Mesendoderm (in vitro differentiated cells): ENCODE measurements around the gene FEM1B.

Source experiments
- DNase-seq: peaks from one replicate; pipeline ENCODE4 v3.0.0; 2013
- H2AK5ac ChIP-seq: 2 replicates; pipeline ENCODE4 v1.6.1; 2013; ENCODE audit warnings: low read length, inconsistent platforms
- H2BK120ac ChIP-seq: 2 replicates; pipeline ENCODE4 v1.6.1; 2013; ENCODE audit warnings: low read depth, mild to moderate bottlenecking, low read length, moderate library complexity, mixed read lengths
- H2BK15ac ChIP-seq: replicated peaks from 2 replicates; pipeline ENCODE4 v1.6.1; 2013; ENCODE audit warnings: low read depth, mild to moderate bottlenecking, moderate library complexity
- H2BK5ac ChIP-seq: 2 replicates; pipeline ENCODE4 v1.6.1; 2013; ENCODE audit warnings: low read length, inconsistent platforms
- H3K18ac ChIP-seq: 2 replicates; pipeline ENCODE4 v1.6.1; 2013; ENCODE audit warnings: mild to moderate bottlenecking, low read length, mixed read lengths
- H3K23ac ChIP-seq: one replicate; pipeline ENCODE4 v1.6.1; 2013; ENCODE audit warnings: low read length
- H3K27ac ChIP-seq: 2 replicates; pipeline ENCODE4 v1.5.1; 2013; ENCODE audit warnings: low read depth, mild to moderate bottlenecking, inconsistent platforms, low read length, moderate library complexity
- H3K27me3 ChIP-seq: 2 replicates; pipeline ENCODE4 v1.6.1; 2013; ENCODE audit warnings: low read length, control low read depth, mild to moderate bottlenecking, inconsistent platforms; ENCODE audit not compliant: insufficient read depth, poor library complexity
- H3K36me3 ChIP-seq: 2 replicates; pipeline ENCODE4 v1.6.1; 2013; ENCODE audit warnings: low read length, inconsistent platforms; ENCODE audit not compliant: control insufficient read depth, insufficient read depth
- H3K4ac ChIP-seq: one replicate; pipeline ENCODE4 v1.6.1; 2013; ENCODE audit warnings: low read depth, mild to moderate bottlenecking, low read length, moderate library complexity
- H3K4me1 ChIP-seq: 2 replicates; pipeline ENCODE4 v1.6.1; 2013; ENCODE audit warnings: low read depth, low read length, inconsistent platforms; ENCODE audit not compliant: control insufficient read depth
- H3K4me2 ChIP-seq: 2 replicates; pipeline ENCODE4 v1.6.1; 2013; ENCODE audit warnings: low read length
- H3K4me3 ChIP-seq: 2 replicates; pipeline ENCODE4 v1.5.1; 2013; ENCODE audit warnings: mild to moderate bottlenecking, low read length
- H3K56ac ChIP-seq: one replicate; pipeline ENCODE4 v1.6.1; 2013; ENCODE audit warnings: low read length
- H3K79me1 ChIP-seq: 2 replicates; pipeline ENCODE4 v1.6.1; 2013; ENCODE audit warnings: low read length, inconsistent platforms
- H3K79me2 ChIP-seq: 2 replicates; pipeline ENCODE4 v1.6.1; 2013; ENCODE audit warnings: mild to moderate bottlenecking, low read length; ENCODE audit not compliant: control insufficient read depth, insufficient read depth
- H3K9ac ChIP-seq: 2 replicates; pipeline ENCODE4 v1.6.1; 2013; ENCODE audit warnings: low read length, inconsistent platforms
- H4K5ac ChIP-seq: one replicate; pipeline ENCODE4 v1.6.1; 2013; ENCODE audit warnings: low read length
- H4K8ac ChIP-seq: one replicate; pipeline ENCODE4 v1.6.1; 2013; ENCODE audit warnings: low read depth, mild to moderate bottlenecking, control low read depth, low read length, moderate library complexity
- WGBS: extraction: QIAGEN DNeasy Blood & Tissue Kit; methylation state at CpG from one replicate; pipeline ENCODE4 v1.1.7; 2013; ENCODE audit warnings: low lambda C conversion rate, missing lambda C conversion rate; ENCODE audit not compliant: insufficient coverage; ENCODE audit errors: extremely low coverage; 5-methylcytosine and 5-hydroxymethylcytosine counted together

The FEM1B gene

GRCh38 chr15:68281008-68281407 lies 3.5 kb downstream of the FEM1B start:
- Histone ChIP-seq H3K4me3 (no peak overlapping the region), H2BK120ac (no peak overlapping the region), H3K23ac (no peak overlapping the region), H4K5ac (no peak overlapping the region), H3K79me2 (peaks cover 52% of the 10 kb centered on the region), H3K4me2 (no peak overlapping the region), H2BK5ac (no peak overlapping the region), H3K56ac (no peak overlapping the region), H3K9ac (no peak overlapping the region), H2AK5ac (no peak overlapping the region), H3K18ac (no peak overlapping the region), H3K36me3 (no peaks in the 10 kb centered on the region), H3K4me1 (peaks cover 3% of the 10 kb centered on the region), H4K8ac (no peak overlapping the region), H3K4ac (no peak overlapping the region), H2BK15ac (no peak overlapping the region), H3K79me1 (peaks cover 6% of the 10 kb centered on the region), H3K27ac (no peak overlapping the region), H3K27me3 (no peaks in the 10 kb centered on the region)
- no CpG with 5 or more reads among the region's 1 CpG for WGBS
- DNase-seq: no peak

DNA sequence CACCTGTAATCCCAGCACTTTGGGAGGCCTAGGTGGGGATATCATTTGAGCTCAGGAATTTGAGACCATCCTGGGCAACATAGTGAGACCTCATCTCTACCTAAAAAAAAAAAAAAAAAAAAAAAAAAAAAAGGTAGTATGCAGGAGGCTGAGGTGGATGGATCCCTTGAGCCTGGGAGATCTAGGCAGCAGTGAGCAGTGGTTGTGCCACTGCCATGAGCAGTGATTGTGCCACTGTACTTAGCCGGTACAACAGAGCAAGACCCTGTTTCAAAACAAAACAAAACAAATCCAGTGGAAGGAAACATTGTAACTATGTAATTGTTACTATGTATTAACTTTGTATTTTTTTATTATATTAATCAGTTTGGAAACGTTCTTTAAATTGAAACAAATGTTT lies 5.9 kb downstream of the FEM1B start:
- WGBS: no CpG with 5 or more reads among the region's 2 CpGs
- no peaks in the 10 kb centered on the region for H3K36me3 ChIP-seq
- no peak overlapping the region for H4K5ac ChIP-seq
- H2BK5ac ChIP-seq: no peak overlapping the region
- H3K4ac ChIP-seq: no peak overlapping the region
- H3K23ac ChIP-seq: no peak overlapping the region
- no peak overlapping the region for H3K18ac ChIP-seq
- no peak overlapping the region for H2BK120ac ChIP-seq
- peaks cover 65% of the 10 kb centered on the region for H3K79me2 ChIP-seq
- peaks cover 3% of the 10 kb centered on the region for H3K4me1 ChIP-seq
- H3K79me1 ChIP-seq: peaks cover 8% of the 10 kb centered on the region
- H3K56ac ChIP-seq: no peak overlapping the region
- H3K27ac ChIP-seq: no peak overlapping the region
- no peak overlapping the region for H4K8ac ChIP-seq
- DNase-seq: no peak
- no peak overlapping the region for H3K4me3 ChIP-seq
- no peak overlapping the region for H2BK15ac ChIP-seq
- no peak overlapping the region for H2AK5ac ChIP-seq
- H3K27me3 ChIP-seq: no peaks in the 10 kb centered on the region
- H3K4me2 ChIP-seq: no peak overlapping the region
- no peak overlapping the region for H3K9ac ChIP-seq

GRCh38 chr15:68284616-68285258 lies 7.2 kb downstream of the FEM1B start:
- peaks cover 2% of the 10 kb centered on the region for H3K4me1 ChIP-seq
- peaks cover 8% of the 10 kb centered on the region for H3K79me1 ChIP-seq
- no peak overlapping the region for H3K56ac ChIP-seq
- H2BK5ac ChIP-seq: no peak overlapping the region
- H3K4me3 ChIP-seq: no peak overlapping the region
- no peak overlapping the region for H3K4ac ChIP-seq
- H3K27ac ChIP-seq: no peak overlapping the region
- no CpG with 5 or more reads among the region's 7 CpGs for WGBS
- no peak overlapping the region for H4K5ac ChIP-seq
- H3K4me2 ChIP-seq: no peak overlapping the region
- peaks cover 60% of the 10 kb centered on the region for H3K79me2 ChIP-seq
- H3K23ac ChIP-seq: no peak overlapping the region
- H4K8ac ChIP-seq: no peak overlapping the region
- no peak overlapping the region for H2BK120ac ChIP-seq
- DNase-seq: no peak
- H2AK5ac ChIP-seq: no peak overlapping the region
- no peak overlapping the region for H2BK15ac ChIP-seq
- no peaks in the 10 kb centered on the region for H3K36me3 ChIP-seq
- H3K27me3 ChIP-seq: no peaks in the 10 kb centered on the region
- no peak overlapping the region for H3K18ac ChIP-seq
- H3K9ac ChIP-seq: no peak overlapping the region

DNA sequence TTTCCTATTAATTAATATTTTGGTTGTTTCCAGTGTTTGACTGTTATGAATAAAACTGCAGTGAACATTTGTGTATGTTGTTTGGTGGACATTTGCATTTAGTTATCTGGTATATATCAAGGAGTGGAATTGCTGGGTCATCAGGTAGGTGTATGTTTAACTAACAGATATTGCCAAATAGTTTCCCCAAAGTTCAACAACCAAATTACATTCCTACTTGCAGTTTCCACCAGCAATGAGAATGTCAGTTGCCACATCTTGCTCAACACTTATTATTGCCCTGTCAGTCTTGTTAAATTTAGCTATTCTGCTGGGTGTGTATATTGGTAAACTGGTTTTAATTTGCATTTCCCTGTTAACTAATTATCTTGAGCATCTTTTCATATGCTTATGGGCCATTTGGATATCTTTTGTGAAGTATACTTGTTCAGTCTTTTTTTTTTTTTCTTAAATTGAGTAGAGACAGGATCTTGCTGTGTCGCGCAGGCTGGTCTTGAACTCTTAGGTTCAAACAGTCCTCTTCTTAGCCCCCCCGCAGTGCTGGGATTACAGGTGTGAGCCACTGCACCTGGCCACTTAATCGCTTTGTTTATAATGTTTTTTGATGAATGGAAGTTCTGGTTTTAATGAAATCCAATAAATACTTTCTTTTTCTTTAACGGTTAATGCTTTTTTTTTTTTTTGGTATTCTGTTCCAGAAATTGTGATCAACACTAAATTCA lies 7.9 kb downstream of the FEM1B start:
- no peak for DNase-seq
- Histone ChIP-seq H3K18ac (no peak overlapping the region), H3K4me1 (no peaks in the 10 kb centered on the region), H3K4me2 (no peak overlapping the region), H4K5ac (no peak overlapping the region), H3K79me1 (peaks cover 7% of the 10 kb centered on the region), H3K27me3 (no peaks in the 10 kb centered on the region), H4K8ac (no peak overlapping the region), H3K4me3 (no peak overlapping the region), H3K79me2 (peaks cover 58% of the 10 kb centered on the region), H3K4ac (no peak overlapping the region), H3K56ac (no peak overlapping the region), H3K23ac (no peak overlapping the region), H3K27ac (no peak overlapping the region), H3K9ac (no peak overlapping the region), H2BK5ac (no peak overlapping the region), H2BK120ac (no peak overlapping the region), H2AK5ac (no peak overlapping the region), H3K36me3 (no peaks in the 10 kb centered on the region), H2BK15ac (no peak overlapping the region)
- no CpG with 5 or more reads among the region's 5 CpGs for WGBS

GRCh38 chr15:68286256-68286655 lies 8.7 kb downstream of the FEM1B start:
- peaks cover 56% of the 10 kb centered on the region for H3K79me2 ChIP-seq
- H3K79me1 ChIP-seq: peaks cover 9% of the 10 kb centered on the region
- H2AK5ac ChIP-seq: no peak overlapping the region
- no peak overlapping the region for H3K23ac ChIP-seq
- no peak overlapping the region for H3K4me2 ChIP-seq
- H4K5ac ChIP-seq: no peak overlapping the region
- no peak overlapping the region for H3K4me3 ChIP-seq
- H4K8ac ChIP-seq: no peak overlapping the region
- H3K27me3 ChIP-seq: no peaks in the 10 kb centered on the region
- no peak overlapping the region for H3K27ac ChIP-seq
- H2BK5ac ChIP-seq: no peak overlapping the region
- no peak for DNase-seq
- H3K4me1 ChIP-seq: no peaks in the 10 kb centered on the region
- no CpG with 5 or more reads among the region's 5 CpGs for WGBS
- H3K18ac ChIP-seq: no peak overlapping the region
- H2BK120ac ChIP-seq: no peak overlapping the region
- H3K9ac ChIP-seq: no peak overlapping the region
- H3K4ac ChIP-seq: no peak overlapping the region
- H3K36me3 ChIP-seq: no peaks in the 10 kb centered on the region
- H2BK15ac ChIP-seq: no peak overlapping the region
- H3K56ac ChIP-seq: no peak overlapping the region
